Measurements from ENCODE around the gene PLPPR1.

Gene PLPPR1

DNA sequence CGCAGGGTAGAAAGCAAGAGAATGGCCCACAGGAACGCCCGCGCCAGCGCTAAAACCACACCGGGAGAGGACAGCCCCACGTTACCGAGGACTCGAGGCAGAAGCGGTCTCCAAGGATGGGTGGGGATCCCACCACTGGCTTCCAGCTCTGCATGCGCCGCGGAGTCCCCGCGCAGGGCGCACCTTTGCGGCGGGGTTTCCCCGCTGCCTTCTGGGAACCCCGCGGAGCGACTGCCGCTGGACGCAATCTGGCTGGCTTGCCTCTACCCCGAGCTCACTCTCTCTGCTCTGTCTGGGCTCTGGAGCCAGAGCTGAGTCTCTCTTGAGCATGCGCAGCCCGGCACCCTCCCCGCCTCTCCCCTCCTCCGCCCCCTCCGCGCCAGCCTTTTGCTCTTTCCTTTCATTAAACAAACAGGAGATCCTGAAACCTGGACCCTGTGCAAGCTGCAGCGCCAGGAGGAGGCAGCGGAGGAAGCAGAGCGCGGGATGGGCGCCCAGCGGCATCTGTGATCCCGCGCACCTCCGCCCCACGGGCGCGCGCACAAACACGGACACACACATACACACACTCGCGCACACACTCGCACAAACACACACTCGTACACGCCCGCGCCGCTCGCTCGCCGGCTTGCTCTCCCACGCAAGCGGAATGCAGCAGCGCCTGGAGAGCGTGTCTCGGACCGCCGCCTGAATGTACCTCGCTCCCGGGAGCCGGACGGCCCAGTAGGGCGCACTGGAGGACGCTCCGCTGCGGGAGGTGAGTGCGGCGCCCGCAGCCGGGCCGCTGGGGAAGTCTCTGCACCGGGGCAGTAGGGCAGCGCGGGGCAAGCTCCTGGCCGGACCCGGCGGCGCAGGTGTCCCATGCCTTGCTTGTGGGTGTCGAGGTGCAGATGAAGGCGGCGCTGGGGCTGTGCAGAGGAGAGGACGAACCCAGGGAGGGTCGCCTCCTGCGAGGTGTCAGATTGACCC lies at the start of gene PLPPR1:
PLPPR1 (plus strand) TSS at position 382 of the 969 bp plus-strand sequence.
- TF ChIP-seq, protein P1, sequence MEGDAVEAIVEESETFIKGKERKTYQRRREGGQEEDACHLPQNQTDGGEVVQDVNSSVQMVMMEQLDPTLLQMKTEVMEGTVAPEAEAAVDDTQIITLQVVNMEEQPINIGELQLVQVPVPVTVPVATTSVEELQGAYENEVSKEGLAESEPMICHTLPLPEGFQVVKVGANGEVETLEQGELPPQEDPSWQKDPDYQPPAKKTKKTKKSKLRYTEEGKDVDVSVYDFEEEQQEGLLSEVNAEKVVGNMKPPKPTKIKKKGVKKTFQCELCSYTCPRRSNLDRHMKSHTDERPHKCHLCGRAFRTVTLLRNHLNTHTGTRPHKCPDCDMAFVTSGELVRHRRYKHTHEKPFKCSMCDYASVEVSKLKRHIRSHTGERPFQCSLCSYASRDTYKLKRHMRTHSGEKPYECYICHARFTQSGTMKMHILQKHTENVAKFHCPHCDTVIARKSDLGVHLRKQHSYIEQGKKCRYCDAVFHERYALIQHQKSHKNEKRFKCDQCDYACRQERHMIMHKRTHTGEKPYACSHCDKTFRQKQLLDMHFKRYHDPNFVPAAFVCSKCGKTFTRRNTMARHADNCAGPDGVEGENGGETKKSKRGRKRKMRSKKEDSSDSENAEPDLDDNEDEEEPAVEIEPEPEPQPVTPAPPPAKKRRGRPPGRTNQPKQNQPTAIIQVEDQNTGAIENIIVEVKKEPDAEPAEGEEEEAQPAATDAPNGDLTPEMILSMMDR (IDR thresholded peaks at IDR 0.05; ENCODE audit: control extremely low read depth, extremely low read depth, low read depth, missing control alignments) = no peak
- DNase-seq (ENCODE audit: extremely low spot score) = peak; percentile 10
- ChIA-PET POLR2A (no interaction called here), CTCF (no interaction called here)

DNA sequence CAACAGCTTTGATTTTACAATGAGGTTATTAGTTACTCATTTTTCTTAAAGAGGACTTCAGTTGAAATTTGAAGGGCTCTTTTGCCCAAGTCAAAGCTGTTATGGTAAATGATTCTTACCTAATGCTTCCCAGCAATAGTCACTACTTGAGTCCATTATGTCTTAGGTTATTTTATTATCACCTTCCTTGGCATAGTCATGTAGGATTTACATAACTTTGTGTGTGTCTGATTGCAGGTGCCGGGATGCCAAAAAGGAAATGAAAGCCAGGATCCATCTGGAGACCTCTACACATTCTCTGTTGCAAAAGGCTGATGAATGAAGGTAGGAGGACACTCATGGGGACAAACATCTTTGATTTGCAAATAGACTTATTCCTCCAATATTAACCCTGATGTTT lies 38.8 kb upstream of the PLPPR1 start:
- POLR2A ChIA-PET = no interaction called here
- no peak for DNase-seq (ENCODE audit: extremely low spot score)
- CTCF ChIA-PET = no interaction called here
- TF ChIP-seq, protein P1 (IDR thresholded peaks at IDR 0.05; ENCODE audit: control extremely low read depth, extremely low read depth, low read depth, missing control alignments) = no peak

DNA sequence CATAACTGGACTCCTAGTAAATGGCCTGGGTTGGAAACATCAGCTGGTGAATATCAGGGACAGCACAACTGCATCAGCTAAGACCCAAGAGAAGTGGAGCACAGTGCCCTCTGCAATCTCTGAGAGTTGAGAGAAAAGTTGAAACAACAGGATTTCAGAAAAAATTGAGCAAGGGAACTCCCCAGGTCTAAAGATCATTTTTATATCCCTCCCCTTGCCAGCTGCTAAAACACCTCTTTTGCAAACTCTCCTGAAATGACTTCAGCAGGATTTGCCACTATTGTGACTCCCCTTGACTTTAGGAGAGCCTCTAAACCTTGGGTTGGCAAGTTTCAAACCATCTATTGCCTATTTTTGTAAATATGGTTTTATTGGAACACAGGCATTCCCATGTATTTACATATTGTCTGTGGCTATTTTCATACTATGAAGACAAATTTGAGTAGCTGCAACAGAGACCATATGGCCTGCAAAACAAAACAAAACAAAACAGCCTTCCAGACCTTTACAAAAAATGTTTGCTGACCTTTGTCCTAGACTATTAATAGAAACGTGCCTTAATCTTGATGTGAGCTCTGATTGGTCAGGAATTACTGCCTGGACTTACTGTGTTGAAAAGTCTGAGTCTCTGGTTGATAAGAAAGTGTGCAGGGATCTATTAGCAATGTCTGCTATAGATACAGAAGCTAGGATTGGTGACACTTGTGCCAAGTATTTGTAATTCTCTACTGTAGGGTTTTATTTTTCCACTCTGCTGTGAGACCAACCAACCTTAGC lies 37.7 kb upstream of the PLPPR1 start:
- no peak for DNase-seq (ENCODE audit: extremely low spot score)
- CTCF ChIA-PET = no interaction called here
- POLR2A ChIA-PET = no interaction called here
- TF ChIP-seq, protein P1 (IDR thresholded peaks at IDR 0.05; ENCODE audit: control extremely low read depth, extremely low read depth, low read depth, missing control alignments) = no peak

DNA sequence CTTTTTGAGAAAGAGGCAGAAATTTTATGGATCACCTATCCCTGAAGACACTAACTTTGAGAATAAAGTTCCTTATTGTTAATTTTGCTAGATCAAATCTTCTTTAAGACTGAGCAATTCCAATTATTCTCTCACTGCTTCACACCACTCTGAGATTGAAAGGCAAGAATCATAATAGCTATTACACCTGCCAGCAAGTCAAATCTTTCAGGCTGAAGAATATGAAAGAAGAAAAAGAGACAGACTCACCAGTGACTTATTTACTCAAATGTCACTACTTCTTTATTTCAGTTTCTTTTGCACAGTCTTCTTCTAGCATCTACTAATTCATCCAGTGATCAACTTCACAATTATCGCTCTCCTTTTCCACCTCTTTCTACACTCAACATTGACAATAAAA lies 35.9 kb upstream of the PLPPR1 start:
- ChIA-PET POLR2A (no interaction called here), CTCF (no interaction called here)
- TF ChIP-seq, protein P1 (IDR thresholded peaks at IDR 0.05; ENCODE audit: control extremely low read depth, extremely low read depth, low read depth, missing control alignments) = no peak
- no peak for DNase-seq (ENCODE audit: extremely low spot score)

DNA sequence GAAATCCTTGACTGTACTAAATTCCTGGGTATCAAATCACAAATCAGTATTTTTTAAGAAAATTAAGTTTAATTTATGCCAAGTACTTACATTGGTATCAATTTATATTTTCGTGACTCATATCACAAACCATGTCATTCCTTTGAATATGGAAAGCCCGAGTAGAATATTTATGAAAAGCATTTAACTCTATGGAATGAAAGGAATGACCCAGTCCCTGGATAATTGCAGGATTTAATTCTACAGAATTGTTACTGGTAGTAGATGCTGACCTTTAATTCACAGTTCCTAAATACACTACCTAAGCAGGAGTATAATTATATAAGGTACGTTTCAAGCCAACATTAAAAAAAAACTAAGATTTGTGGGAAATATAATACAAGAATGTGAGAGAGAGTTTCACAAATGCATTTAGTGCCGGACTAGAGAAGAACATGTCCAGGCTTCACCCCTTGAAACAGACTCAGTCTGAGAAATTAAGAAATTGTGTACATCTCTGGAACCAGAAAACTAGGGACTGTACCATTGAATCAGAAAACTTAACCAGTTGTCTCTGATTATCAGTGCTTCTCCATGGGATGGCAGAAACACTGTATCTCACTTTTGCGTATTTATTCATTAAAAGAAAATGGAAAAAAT lies 28.5 kb upstream of the PLPPR1 start:
- TF ChIP-seq, protein P1 (IDR thresholded peaks at IDR 0.05; ENCODE audit: control extremely low read depth, extremely low read depth, low read depth, missing control alignments) = no peak
- POLR2A ChIA-PET = no interaction called here
- CTCF ChIA-PET = no interaction called here
- DNase-seq (ENCODE audit: extremely low spot score) = no peak

DNA sequence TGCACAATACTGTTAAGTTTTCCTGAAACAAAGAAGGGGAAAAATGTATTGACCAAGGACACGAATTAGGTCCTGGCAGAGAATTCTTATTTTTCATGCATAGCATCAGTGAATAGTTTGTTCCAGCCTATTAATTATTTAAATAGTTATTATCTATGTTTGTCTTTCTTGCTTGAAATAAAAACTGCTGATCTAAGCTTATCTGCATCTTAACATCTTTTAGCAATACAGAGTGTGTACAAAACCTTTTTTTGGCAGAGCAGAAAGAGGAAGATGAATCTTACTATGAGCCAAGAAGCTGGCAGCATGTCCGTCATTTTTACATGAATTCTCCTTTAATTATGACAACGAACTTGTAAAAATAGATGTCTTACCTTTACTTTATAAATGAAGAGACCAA lies 23.3 kb upstream of the PLPPR1 start:
- ChIA-PET CTCF (no interaction called here), POLR2A (no interaction called here)
- no peak for DNase-seq (ENCODE audit: extremely low spot score)
- TF ChIP-seq, protein P1 (IDR thresholded peaks at IDR 0.05; ENCODE audit: control extremely low read depth, extremely low read depth, low read depth, missing control alignments) = no peak

Measured in GM10248 (cell line).